LNCAP (cell line): Measurements from ENCODE around the gene SLCO1B3.

ENCODE experiments used
- TF ChIP-seq, protein P1 (sequence below): fragments of 450-650 bp; IDR thresholded peaks from 2 replicates; pipeline ENCODE4 v1.5.1; 2017; ENCODE audit warnings: mild to moderate bottlenecking

Gene SLCO1B3

DNA sequence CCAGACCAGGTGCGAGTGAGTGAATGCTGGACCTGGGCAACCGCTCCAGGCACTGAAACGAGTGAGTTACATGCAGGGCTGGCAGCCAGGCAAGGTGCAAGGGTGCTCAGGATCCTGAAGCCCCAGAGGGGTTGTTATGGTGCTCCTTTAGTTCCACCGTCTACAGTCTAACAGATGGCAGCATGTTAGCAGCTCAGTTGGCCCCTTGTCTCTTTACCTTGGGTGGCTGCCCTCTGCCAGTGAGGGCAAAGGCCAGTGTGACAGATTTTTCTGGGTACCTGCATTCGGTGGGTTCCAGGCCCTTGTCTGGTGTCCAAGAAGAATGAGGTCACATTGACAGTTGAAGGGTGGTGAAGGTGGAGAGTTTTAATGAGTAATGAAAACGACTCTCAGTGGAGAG lies 106.8 kb downstream of the SLCO1B3 start:
- TF ChIP-seq, protein P1, sequence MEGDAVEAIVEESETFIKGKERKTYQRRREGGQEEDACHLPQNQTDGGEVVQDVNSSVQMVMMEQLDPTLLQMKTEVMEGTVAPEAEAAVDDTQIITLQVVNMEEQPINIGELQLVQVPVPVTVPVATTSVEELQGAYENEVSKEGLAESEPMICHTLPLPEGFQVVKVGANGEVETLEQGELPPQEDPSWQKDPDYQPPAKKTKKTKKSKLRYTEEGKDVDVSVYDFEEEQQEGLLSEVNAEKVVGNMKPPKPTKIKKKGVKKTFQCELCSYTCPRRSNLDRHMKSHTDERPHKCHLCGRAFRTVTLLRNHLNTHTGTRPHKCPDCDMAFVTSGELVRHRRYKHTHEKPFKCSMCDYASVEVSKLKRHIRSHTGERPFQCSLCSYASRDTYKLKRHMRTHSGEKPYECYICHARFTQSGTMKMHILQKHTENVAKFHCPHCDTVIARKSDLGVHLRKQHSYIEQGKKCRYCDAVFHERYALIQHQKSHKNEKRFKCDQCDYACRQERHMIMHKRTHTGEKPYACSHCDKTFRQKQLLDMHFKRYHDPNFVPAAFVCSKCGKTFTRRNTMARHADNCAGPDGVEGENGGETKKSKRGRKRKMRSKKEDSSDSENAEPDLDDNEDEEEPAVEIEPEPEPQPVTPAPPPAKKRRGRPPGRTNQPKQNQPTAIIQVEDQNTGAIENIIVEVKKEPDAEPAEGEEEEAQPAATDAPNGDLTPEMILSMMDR: no peak

DNA sequence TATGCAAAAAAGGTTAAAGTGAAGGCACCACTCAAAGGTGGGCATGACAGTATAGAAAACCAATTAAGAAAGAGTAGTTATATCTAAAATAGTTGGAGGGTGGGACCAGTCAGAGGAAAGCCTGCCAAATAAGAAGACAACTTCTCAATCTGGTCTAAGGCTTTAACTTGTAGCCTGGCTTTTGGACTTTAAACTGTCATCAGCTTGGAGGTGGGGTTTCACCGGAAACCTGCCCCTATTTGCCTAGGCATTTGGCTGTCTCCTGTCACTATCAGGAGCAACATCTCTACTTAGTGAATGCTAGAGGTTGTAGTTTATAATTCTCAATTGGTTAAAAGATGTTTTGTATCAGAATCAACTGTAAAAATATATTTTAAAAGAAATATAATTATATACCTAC lies 107.3 kb downstream of the SLCO1B3 start:
- TF ChIP-seq, protein P1: no peak

DNA sequence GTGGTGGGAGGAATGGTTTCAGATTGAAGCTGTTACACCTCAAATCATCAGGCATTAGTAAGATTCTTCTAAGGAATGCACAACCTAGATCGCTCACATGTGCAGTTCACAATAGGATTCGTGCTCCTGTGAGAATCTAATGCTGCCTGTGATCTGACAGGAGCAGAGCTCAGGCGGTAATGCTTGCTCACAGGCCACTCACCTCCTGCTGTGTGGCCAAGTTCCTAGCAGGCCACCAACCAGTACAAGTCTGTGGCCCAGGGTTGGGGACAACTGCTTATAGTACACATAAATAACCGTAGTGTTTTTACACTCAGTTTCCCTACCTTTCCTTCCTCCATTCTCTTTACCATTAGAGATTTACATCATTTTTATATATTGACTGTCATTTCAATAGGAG lies 121.4 kb downstream of the SLCO1B3 start:
- TF ChIP-seq, protein P1: no peak

DNA sequence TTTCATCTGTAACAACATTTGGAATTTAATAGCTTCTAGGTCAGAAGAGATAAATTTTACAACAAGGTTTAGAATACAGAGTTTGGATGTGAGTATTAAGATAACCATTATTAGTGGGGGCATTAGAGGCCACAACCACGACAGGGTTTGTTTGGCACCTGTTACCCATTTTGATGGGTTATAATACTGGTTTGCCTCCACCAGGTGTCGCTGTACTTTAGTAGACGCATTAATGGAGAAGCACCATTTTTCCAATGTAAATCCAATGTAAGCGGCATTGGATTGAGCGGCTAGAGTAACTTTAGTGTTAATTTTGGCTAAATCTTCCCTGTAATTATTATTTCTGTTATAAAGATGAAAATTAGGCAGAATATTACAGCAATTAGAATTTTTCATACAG lies 136.2 kb downstream of the SLCO1B3 start:
- TF ChIP-seq, protein P1: peak; percentile 73

DNA sequence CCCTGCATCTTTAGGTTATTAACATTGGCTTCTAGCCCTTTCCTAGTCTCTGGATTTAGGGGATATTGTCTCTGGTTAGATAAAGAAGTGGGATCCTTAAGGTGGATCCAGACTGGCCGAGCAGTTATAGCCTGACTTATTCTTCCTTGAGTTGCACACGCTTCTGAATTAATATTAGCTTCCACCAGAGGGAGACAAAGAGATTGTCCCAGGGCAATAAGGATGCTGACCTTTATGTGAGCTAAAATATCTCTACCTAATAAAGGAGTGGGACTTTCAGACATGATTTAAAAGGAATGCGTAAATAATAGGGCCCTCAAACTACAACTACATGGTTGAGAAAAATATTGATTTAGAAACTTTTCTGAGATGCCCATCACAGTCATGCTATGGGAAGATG lies 139.7 kb downstream of the SLCO1B3 start:
- TF ChIP-seq, protein P1: peak; percentile 75

DNA sequence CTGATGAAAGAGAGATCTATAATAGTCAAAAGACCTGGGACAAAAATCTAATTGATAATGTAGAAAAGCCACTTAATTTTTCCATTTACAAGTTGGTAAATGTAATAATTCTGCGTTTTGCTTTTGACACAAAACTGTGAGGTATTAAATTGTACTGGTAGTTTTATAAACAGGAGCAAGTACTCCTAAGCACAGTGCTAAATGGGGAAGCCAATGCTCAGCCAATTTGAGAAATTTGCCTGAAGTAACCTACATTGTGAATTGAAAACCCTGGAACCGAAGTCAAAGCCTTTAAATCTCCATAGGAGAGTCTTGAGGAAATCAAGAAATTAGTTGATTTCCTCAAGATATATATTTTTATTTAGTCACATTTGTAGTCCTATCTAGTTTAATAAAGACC lies 152.8 kb downstream of the SLCO1B3 start:
- TF ChIP-seq, protein P1: no peak

DNA sequence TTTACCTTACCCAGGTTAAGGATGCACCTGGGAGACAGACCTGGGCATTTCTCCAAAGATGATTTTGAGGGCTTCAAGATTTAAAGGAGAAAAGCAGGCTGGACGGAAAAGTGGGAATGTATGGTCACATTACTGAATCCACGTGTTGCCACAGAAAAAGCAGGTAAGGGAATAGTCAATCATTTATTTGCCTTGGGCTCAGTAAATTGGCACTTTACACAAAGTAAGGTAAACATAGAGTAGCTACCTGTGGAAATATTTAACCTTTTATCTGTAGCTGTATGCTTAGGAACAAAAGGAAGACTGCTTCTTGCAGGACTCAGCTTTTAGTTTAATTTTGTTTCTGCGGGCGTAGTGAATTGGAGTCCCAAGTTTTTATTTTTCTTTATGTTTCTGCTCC lies 153.3 kb downstream of the SLCO1B3 start:
- TF ChIP-seq, protein P1: no peak
